Parathyroid adenoma (tissue), 2 donors: ENCODE data around the gene SELENOI.
"Not testable (repeated sequence)": the region's sequence is repeated elsewhere in the genome, so short reads cannot be mapped to it uniquely, and the experiment has no call there.

Source experiments
- H2AFZ ChIP-seq: fragments of 300-600 bp; sonication (generic); one replicate; pipeline ENCODE4 v1.7.0; 2017; ENCODE audit warnings: antibody characterized with exemption, mild to moderate bottlenecking
- H3K27ac ChIP-seq: fragments of 300-600 bp; sonication (generic); one replicate; pipeline ENCODE4 v1.7.0; 2017
- H3K27me3 ChIP-seq: fragments of 300-600 bp; sonication (generic); one replicate; pipeline ENCODE4 v1.7.0; 2017; ENCODE audit warnings: low read length; ENCODE audit not compliant: control insufficient read depth, insufficient read depth
- H3K36me3 ChIP-seq: fragments of 300-600 bp; sonication (generic); one replicate; pipeline ENCODE4 v1.7.0; 2017; ENCODE audit warnings: low read length; ENCODE audit not compliant: control insufficient read depth, insufficient read depth
- H3K4me1 ChIP-seq: fragments of 300-600 bp; sonication (generic); one replicate; pipeline ENCODE4 v1.7.0; 2017; ENCODE audit warnings: control low read depth
- H3K4me2 ChIP-seq: fragments of 300-600 bp; sonication (generic); one replicate; pipeline ENCODE4 v1.7.0; 2017; ENCODE audit warnings: low read length
- H3K4me3 ChIP-seq: fragments of 300-600 bp; sonication (generic); one replicate; pipeline ENCODE4 v1.7.0; 2017; ENCODE audit warnings: low read depth, low read length
- H3K79me2 ChIP-seq: fragments of 300-600 bp; sonication (generic); one replicate; pipeline ENCODE4 v1.7.0; 2017; ENCODE audit warnings: control low read depth
- H3K9ac ChIP-seq: fragments of 300-600 bp; sonication (generic); one replicate; pipeline ENCODE4 v1.7.0; 2017; ENCODE audit warnings: mild to moderate bottlenecking
- H3K9me3 ChIP-seq: fragments of 300-600 bp; sonication (generic); one replicate; pipeline ENCODE4 v1.7.0; 2017; ENCODE audit warnings: low read length; ENCODE audit not compliant: control insufficient read depth
- CTCF ChIP-seq: fragments of 300-600 bp; sonication (generic); IDR thresholded peaks from one replicate; pipeline ENCODE4 v1.7.0; 2017; ENCODE audit warnings: antibody characterized with exemption, mild to moderate bottlenecking
- donor health status: primary hyperparathyroidism.

The SELENOI gene

GRCh38 chr2:26325851-26326250 lies 20.1 kb upstream of the SELENOI start:
- Histone ChIP-seq H2AFZ (no peak overlapping the region), H3K4me2 (no peak overlapping the region), H3K27ac (no peak overlapping the region)

GRCh38 chr2:26326514-26326913 lies 19.4 kb upstream of the SELENOI start:
- TF ChIP-seq CTCF: no peak
- no peak overlapping the region for H3K4me2 ChIP-seq
- no peak overlapping the region for H3K4me3 ChIP-seq
- no peak overlapping the region for H3K9ac ChIP-seq
- H3K9me3 ChIP-seq: no peaks in the 10 kb centered on the region
- H3K36me3 ChIP-seq: no peaks in the 10 kb centered on the region
- no peak overlapping the region for H3K27ac ChIP-seq
- H2AFZ ChIP-seq: no peak overlapping the region
- no peaks in the 10 kb centered on the region for H3K79me2 ChIP-seq
- no peaks in the 10 kb centered on the region for H3K27me3 ChIP-seq
- no peaks in the 10 kb centered on the region for H3K4me1 ChIP-seq

More at GRCh38 chr2:26325851-26326250, 20.1 kb upstream of the SELENOI start:
- H3K36me3 ChIP-seq: no peaks in the 10 kb centered on the region
- no peaks in the 10 kb centered on the region for H3K79me2 ChIP-seq
- no peaks in the 10 kb centered on the region for H3K4me1 ChIP-seq
- no peak overlapping the region for H3K4me3 ChIP-seq
- no peaks in the 10 kb centered on the region for H3K9me3 ChIP-seq
- H3K9ac ChIP-seq: no peak overlapping the region
- no peak for TF ChIP-seq CTCF
- H3K27me3 ChIP-seq: no peaks in the 10 kb centered on the region

DNA sequence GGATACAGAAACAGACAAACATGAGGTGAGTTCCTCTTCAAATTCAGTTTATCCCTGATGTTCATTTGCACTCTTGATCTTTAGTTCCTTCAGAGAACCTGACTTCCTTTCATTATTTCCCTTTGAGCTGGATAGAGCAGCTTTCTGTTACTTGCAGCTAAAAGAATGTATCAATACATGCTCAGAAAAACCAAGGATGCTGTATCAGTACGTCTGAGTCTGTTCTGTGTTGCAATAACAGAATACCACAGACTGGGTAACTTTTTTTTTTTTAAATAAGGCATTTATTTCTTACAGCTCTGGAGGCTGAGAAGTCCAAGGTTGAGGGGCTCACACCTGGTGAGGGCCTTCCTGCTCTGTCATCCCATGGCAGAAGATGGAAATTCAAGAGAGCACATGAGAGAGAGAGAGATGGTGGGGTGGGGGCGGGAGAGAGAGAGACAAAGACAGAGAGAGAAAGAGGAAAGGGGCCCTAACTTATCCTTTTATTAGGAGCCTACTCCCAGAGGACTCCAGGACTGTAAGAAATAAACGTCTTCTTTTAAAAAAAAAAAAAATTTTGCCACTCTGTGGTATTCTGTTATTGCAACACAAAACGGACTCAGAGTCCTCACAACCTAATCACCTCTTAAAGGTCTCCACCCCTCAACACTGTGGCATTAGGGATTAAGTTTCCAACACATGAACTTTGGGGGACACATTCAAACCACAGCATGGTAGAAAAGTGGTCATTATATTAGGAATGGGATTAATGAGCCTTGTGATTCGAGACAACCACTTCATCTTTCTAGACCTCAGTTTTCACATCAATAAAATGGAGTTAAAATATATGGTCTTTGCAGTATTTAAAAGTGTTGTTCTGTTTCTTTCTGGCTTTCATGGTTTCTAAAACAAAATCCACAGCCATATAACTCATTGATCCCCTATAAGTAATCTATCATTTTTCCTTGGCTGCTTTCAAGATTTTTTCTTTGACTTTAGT lies 18.4 kb upstream of the SELENOI start:
- no peak for TF ChIP-seq CTCF
- Histone ChIP-seq H3K36me3 (no peaks in the 10 kb centered on the region), H3K9me3 (no peaks in the 10 kb centered on the region), H3K4me1 (no peaks in the 10 kb centered on the region), H3K4me3 (no peak overlapping the region), H3K9ac (no peak overlapping the region), H2AFZ (no peak overlapping the region), H3K4me2 (no peak overlapping the region), H3K27ac (no peak overlapping the region), H3K27me3 (no peaks in the 10 kb centered on the region), H3K79me2 (no peaks in the 10 kb centered on the region)

DNA sequence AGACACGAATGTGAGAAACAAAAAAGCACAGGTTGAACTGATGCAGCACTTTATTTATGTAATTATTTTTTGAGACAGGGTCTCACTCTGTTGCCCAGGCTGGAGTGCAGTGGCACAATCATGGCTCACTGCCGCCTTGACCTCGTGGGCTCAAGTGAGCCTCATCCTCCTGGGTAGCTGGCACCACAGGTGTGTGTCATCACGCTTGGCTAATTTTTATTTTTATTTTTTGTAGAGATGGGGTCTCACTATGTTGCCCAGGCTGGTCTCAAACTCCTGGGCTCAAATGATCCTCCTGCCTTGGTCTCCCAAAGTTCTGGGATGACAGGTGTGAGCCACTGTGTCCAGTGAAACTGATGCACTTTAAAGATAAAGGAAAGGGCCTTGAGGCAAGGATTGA lies 16.9 kb upstream of the SELENOI start:
- H3K4me3 ChIP-seq, H2AFZ ChIP-seq, H3K9me3 ChIP-seq, H3K9ac ChIP-seq, H3K4me2 ChIP-seq, H3K79me2 ChIP-seq, H3K4me1 ChIP-seq, H3K27me3 ChIP-seq, H3K27ac ChIP-seq, H3K36me3 ChIP-seq: not testable (repeated sequence)

DNA sequence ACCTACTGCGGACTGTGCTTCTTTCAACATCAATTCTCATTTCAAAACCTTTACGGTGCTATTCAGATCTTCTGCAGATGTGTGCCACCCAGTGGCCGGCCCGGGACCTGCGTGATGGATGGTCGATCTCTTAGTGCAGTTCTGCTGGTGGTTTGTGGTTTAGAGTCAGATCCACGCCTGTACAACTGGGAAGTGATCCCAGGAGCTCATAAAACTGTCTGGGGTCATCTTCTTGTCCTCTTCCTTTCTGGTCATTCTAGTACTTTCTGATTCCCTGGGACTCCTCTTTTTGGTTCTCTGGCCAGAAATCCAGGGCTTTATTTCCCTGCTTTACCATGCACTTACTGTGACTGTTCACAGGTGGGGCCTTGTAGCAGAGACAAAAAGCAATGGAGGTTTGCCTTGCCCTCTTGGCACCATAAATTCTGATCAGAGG lies 15.8 kb upstream of the SELENOI start:
- H3K4me3 ChIP-seq: no peak overlapping the region

More for the DNA sequence above, 15.8 kb upstream of the SELENOI start:
- H3K27ac ChIP-seq: no peak overlapping the region
- H2AFZ ChIP-seq: no peak overlapping the region
- no peaks in the 10 kb centered on the region for H3K36me3 ChIP-seq
- no peaks in the 10 kb centered on the region for H3K79me2 ChIP-seq
- TF ChIP-seq CTCF: peak; percentile 92
- H3K27me3 ChIP-seq: no peaks in the 10 kb centered on the region
- H3K4me1 ChIP-seq: no peaks in the 10 kb centered on the region
- H3K9me3 ChIP-seq: no peaks in the 10 kb centered on the region
- peak overlapping the region; percentile 30 for H3K4me2 ChIP-seq
- no peak overlapping the region for H3K9ac ChIP-seq
